HCT116 (cell line): Measurements from ENCODE around the gene SLC7A8. TPM values are rescaled to one million over a fixed set of nuclear protein-coding genes. Genes with fewer than 3 reads are reported as not detected.

Experiments used
- ATAC-seq: fragments of 200-7000 bp; cut with Tn5 transposase; 2 replicates; pipeline ENCODE4 v1.9.1; 2020; ENCODE audit warnings: mild to moderate bottlenecking, moderate library complexity
- BruUV-seq: library from RNA; stranded (reverse); fragments of 400-500 nt; replicated peaks from 2 replicates; lab custom pipeline; 2021; lab: Mats Ljungman, UMichigan
- CTCF ChIA-PET: fragments of 300-600 bp; sonication (Branson Sonifier 250); formaldehyde crosslinking; loops from one replicate; lab custom pipeline; 2021; ENCODE audit warnings: antibody characterized with exemption; lab: Charles Lee
- POLR2A ChIA-PET: fragments of 300-600, 350-600 bp; sonication (Branson Sonifier 250); formaldehyde crosslinking; loops from one replicate; lab custom pipeline; 2021; ENCODE audit warnings: antibody characterized with exemption; lab: Charles Lee
- RAD21 ChIA-PET, 2 experiments: fragments of 300-600 bp; sonication (Branson Sonifier 250); formaldehyde crosslinking; loops; one replicate each; lab custom pipeline; 2023; ENCODE audit warnings: low total read pairs in 2 of 2; ENCODE audit not compliant: uncharacterized antibody in 2 of 2, unreplicated experiment in 2 of 2, low non-redundant PET in 1 of 2; lab: Charles Lee
- DNase-seq: peaks from one replicate; pipeline ENCODE4 v3.0.0-alpha.2; 2010; ENCODE audit warnings: low read depth, low spot score
- H2AFZ ChIP-seq: fragments of 200-600 bp; shearing (Covaris generic), sonication (generic); 2 replicates; pipeline ENCODE4 v1.6.1; 2017; ENCODE audit warnings: low read depth, mixed run types, mixed read lengths, antibody characterized with exemption, low read length; ENCODE audit not compliant: poor library complexity, severe bottlenecking
- H3K27ac ChIP-seq: 2 replicates; pipeline ENCODE4 v1.5.1; 2012; ENCODE audit warnings: low read depth, low read length
- H3K27me3 ChIP-seq: fragments of 200-600 bp; sonication (generic); 2 replicates; pipeline ENCODE4 v1.6.1; 2016; ENCODE audit warnings: mixed run types, low read length, mixed read lengths; ENCODE audit not compliant: insufficient read depth
- H3K36me3 ChIP-seq, 2 experiments: fragments of 200-500 bp in 1 of 2; fragments of 200-600 bp in 1 of 2; sonication (Bioruptor generic) in 1 of 2; sonication (generic) in 1 of 2; 2 replicates each; pipeline versions ENCODE4 v1.5.1 to v1.6.1; 2014 to 2016; ENCODE audit warnings: low read length in 2 of 2, inconsistent platforms in 1 of 2, mixed read lengths in 1 of 2, mixed run types in 1 of 2; ENCODE audit not compliant: insufficient read depth in 2 of 2, control insufficient read depth in 1 of 2
- H3K4me1 ChIP-seq, 2 experiments: fragments of 200-600 bp in 1 of 2; sonication (generic) in 1 of 2; 2 replicates each; pipeline versions ENCODE4 v1.5.1 to v1.6.1; 2012 to 2017; ENCODE audit warnings: low read length in 2 of 2, inconsistent platforms in 1 of 2, mild to moderate bottlenecking in 1 of 2, mixed read lengths in 1 of 2, mixed run types in 1 of 2, moderate library complexity in 1 of 2; ENCODE audit not compliant: insufficient read depth in 2 of 2, control insufficient read depth in 1 of 2
- H3K4me2 ChIP-seq: fragments of 200-600 bp; sonication (generic); 2 replicates; pipeline ENCODE4 v1.6.1; 2017; ENCODE audit warnings: mixed run types, low read length, mixed read lengths
- H3K4me3 ChIP-seq, 2 experiments: fragments of 200-600 bp in 1 of 2; sonication (generic) in 1 of 2; replicated peaks in 1 of 2; 2 replicates each; pipeline ENCODE4 v1.5.1; 2011 to 2016; ENCODE audit warnings: low read length in 2 of 2, control low read depth in 1 of 2, low read depth in 1 of 2, mild to moderate bottlenecking in 1 of 2, mixed read lengths in 1 of 2, mixed run types in 1 of 2
- H3K79me2 ChIP-seq: fragments of 200-600 bp; sonication (generic); 2 replicates; pipeline ENCODE4 v1.6.1; 2017; ENCODE audit warnings: mild to moderate bottlenecking, mixed run types, low read length, moderate library complexity, mixed read lengths; ENCODE audit not compliant: insufficient read depth
- H3K9ac ChIP-seq: fragments of 200-600 bp; sonication (generic); 2 replicates; pipeline ENCODE4 v1.6.1; 2016; ENCODE audit warnings: low read length, mixed read lengths
- H3K9me2 ChIP-seq: fragments of 200-600 bp; sonication (generic), shearing (Covaris generic); 2 replicates; pipeline ENCODE4 v1.6.1; 2017; ENCODE audit warnings: mixed run types, mild to moderate bottlenecking, moderate library complexity; ENCODE audit not compliant: insufficient read depth
- H3K9me3 ChIP-seq, 2 experiments: fragments of 200-500 bp in 1 of 2; fragments of 200-600 bp in 1 of 2; sonication (Bioruptor generic) in 1 of 2; sonication (generic) in 1 of 2; 2 replicates each; pipeline ENCODE4 v1.6.1; 2014 to 2017; ENCODE audit warnings: low read length in 2 of 2, mixed read lengths in 2 of 2, inconsistent platforms in 1 of 2, low read depth in 1 of 2, mild to moderate bottlenecking in 1 of 2, mixed run types in 1 of 2, moderate library complexity in 1 of 2; ENCODE audit not compliant: control insufficient read depth in 1 of 2, insufficient read depth in 1 of 2
- H4K20me1 ChIP-seq: fragments of 200-600 bp; sonication (generic), shearing (Covaris generic); 2 replicates; pipeline ENCODE4 v1.6.1; 2017; ENCODE audit warnings: mixed run types, mild to moderate bottlenecking, moderate library complexity; ENCODE audit not compliant: insufficient read depth
- ATF3 ChIP-seq: IDR thresholded peaks from 2 replicates; pipeline ENCODE4 v1.6.1; 2012
- CBX3 ChIP-seq: IDR thresholded peaks from 2 replicates; pipeline ENCODE4 v1.6.1; 2012; ENCODE audit warnings: low read depth
- CTCF ChIP-seq, 3 experiments: fragments of 200-600 bp in 1 of 3; sonication (generic) in 1 of 3; IDR thresholded peaks in 2 of 3; conservative IDR thresholded peaks in 1 of 3; 2 replicates each; pipeline ENCODE4 v1.5.1; 2012 to 2017; ENCODE audit warnings: low read depth in 2 of 3, low read length in 2 of 3, antibody characterized with exemption in 1 of 3, borderline replicate concordance in 1 of 3, control low read depth in 1 of 3, mild to moderate bottlenecking in 1 of 3, mixed read lengths in 1 of 3, mixed run types in 1 of 3, moderate library complexity in 1 of 3; ENCODE audit not compliant: insufficient read depth in 1 of 3
- EGR1 ChIP-seq: IDR thresholded peaks from 2 replicates; pipeline ENCODE4 v1.6.1; 2012; ENCODE audit warnings: low read depth
- ELF1 ChIP-seq: IDR thresholded peaks from 2 replicates; pipeline ENCODE4 v1.6.1; 2012; ENCODE audit warnings: low read depth, borderline replicate concordance
- EZH2 ChIP-seq: fragments of 200-600 bp; sonication (generic); IDR thresholded peaks from 2 replicates; pipeline ENCODE4 v1.6.1; 2017; ENCODE audit warnings: antibody characterized with exemption, mixed run types
- FOSL1 ChIP-seq: IDR thresholded peaks from 2 replicates; pipeline ENCODE4 v1.6.1; 2012; ENCODE audit warnings: low read depth
- JUND ChIP-seq: IDR thresholded peaks from 2 replicates; pipeline ENCODE4 v1.6.1; 2012
- MAX ChIP-seq: IDR thresholded peaks from 2 replicates; pipeline ENCODE4 v1.6.1; 2012
- POLR2A ChIP-seq: IDR thresholded peaks from 2 replicates; pipeline ENCODE4 v1.7.0; 2011; ENCODE audit warnings: borderline replicate concordance; ENCODE audit not compliant: insufficient read depth, insufficient read length; ENCODE audit errors: extremely low read depth
- POLR2AphosphoS5 ChIP-seq: IDR thresholded peaks from 2 replicates; pipeline ENCODE4 v1.6.1; 2011; ENCODE audit warnings: mild to moderate bottlenecking, low read depth, low read length, moderate library complexity
- REST ChIP-seq: IDR thresholded peaks from 2 replicates; pipeline ENCODE4 v1.6.1; 2012; ENCODE audit warnings: low read depth
- SIN3A ChIP-seq: IDR thresholded peaks from 2 replicates; pipeline ENCODE4 v1.6.1; 2012; ENCODE audit warnings: low read depth
- SP1 ChIP-seq: IDR thresholded peaks from 2 replicates; pipeline ENCODE4 v1.6.1; 2012; ENCODE audit warnings: low read depth
- SRF ChIP-seq: IDR thresholded peaks from 2 replicates; pipeline ENCODE4 v1.6.1; 2012; ENCODE audit warnings: low read depth
- TCF7L2 ChIP-seq: IDR thresholded peaks from 2 replicates; pipeline ENCODE4 v1.7.0; 2011; ENCODE audit warnings: borderline replicate concordance, inconsistent platforms; ENCODE audit not compliant: insufficient read depth, insufficient read length; ENCODE audit errors: extremely low read depth
- YY1 ChIP-seq: IDR thresholded peaks from 2 replicates; pipeline ENCODE4 v1.6.1; 2011; ENCODE audit warnings: low read length, low read depth, moderate library complexity, mild to moderate bottlenecking; ENCODE audit not compliant: insufficient replicate concordance; ENCODE audit errors: extremely low read depth
- ZFX ChIP-seq: fragments of 450-650 bp; IDR thresholded peaks from 2 replicates; pipeline ENCODE4 v1.6.1; 2017
- ZNF274 ChIP-seq: fragments of 200-500 bp; sonication (Bioruptor generic); IDR thresholded peaks from 2 replicates; pipeline ENCODE4 v1.6.1; 2014; ENCODE audit warnings: mild to moderate bottlenecking, low read depth, low read length, inconsistent platforms
- intact Hi-C: fragments of 100-400 bp; cut with micrococcal nuclease; formaldehyde crosslinking; loops from 2 replicates; pipeline ENCODE4 v1.10.0; 2022
- total RNA-seq: library from RNA; stranded (reverse); gene quantifications from one replicate; pipeline ENCODE4 v1.2.1, GENCODE V29; 2021; ENCODE audit not compliant: unreplicated experiment

The SLC7A8 gene
- total RNA-seq, 1 experiment from 2014 or later = 5.3 TPM

GRCh38 chr14:23173796-23174195 lies 9.7 kb downstream of the SLC7A8 start:
- H4K20me1 ChIP-seq = no peaks in the 10 kb centered on the region
- intact Hi-C loops = no loop called here
- no peak overlapping the region for H3K9ac ChIP-seq
- TF ChIP-seq ELF1 (no peak), CBX3 (no peak), TCF7L2 (no peak), SIN3A (no peak), ZNF274 (no peak), REST (no peak), EZH2 (no peak), POLR2A (no peak), EGR1 (no peak), SP1 (no peak), JUND (no peak), FOSL1 (no peak), CTCF (IDR thresholded peaks at IDR 0.05 in 2 of 3, conservative IDR thresholded peaks at IDR 0.05 in 1 of 3; ENCODE audit: borderline replicate concordance in 1 of 3, insufficient read depth in 1 of 3, low read depth in 2 of 3, low read length in 2 of 3) (no peak), SRF (no peak), ZFX (no peak), MAX (no peak), ATF3 (no peak), POLR2AphosphoS5 (no peak), YY1 (no peak)
- no peaks in the 10 kb centered on the region for H3K79me2 ChIP-seq
- ChIA-PET CTCF (interaction anchor here (2.9 kb wide), 1 partner anchor 53 kb away, joined by 8 read pairs; no protein-coding TSS in a partner anchor), RAD21 (interaction anchor here (0.6 to 1.3 kb wide), 2 partner anchors 53 to 264 kb away, joined by 3 to 6 read pairs; no protein-coding TSS in a partner anchor), POLR2A (no interaction called here)
- DNase-seq (no peak), ATAC-seq (no peak)
- H3K4me1 ChIP-seq = no peaks in the 10 kb centered on the region
- H3K9me2 ChIP-seq = no peaks in the 10 kb centered on the region
- H3K4me2 ChIP-seq = no peak overlapping the region
- no peak overlapping the region for H3K4me3 ChIP-seq
- no peak overlapping the region for H3K27ac ChIP-seq
- no peaks in the 10 kb centered on the region for H3K27me3 ChIP-seq
- H3K9me3 ChIP-seq = no peaks in the 10 kb centered on the region
- no TSS peak for BruUV-seq
- no peak overlapping the region for H2AFZ ChIP-seq
- H3K36me3 ChIP-seq = no peaks in the 10 kb centered on the region
